CD14-positive monocyte (primary cell): Measurements from ENCODE around the gene PORCN. TPM values are rescaled to one million over a fixed set of nuclear protein-coding genes. Genes with fewer than 3 reads are reported as not detected.

Source experiments
- DNase-seq, 3 donors: peaks; one replicate each; pipeline ENCODE4 v3.0.0-alpha.2; 2011 to 2022
- H2AFZ ChIP-seq: 2 replicates; pipeline ENCODE4 v1.6.0; 2012; ENCODE audit warnings: mild to moderate bottlenecking, low read depth, low read length, inconsistent platforms; ENCODE audit not compliant: insufficient read depth, poor library complexity, severe bottlenecking
- H3K27ac ChIP-seq, 2 donors: 1 replicate in 1 of 2; 2 replicates in 1 of 2; pipeline ENCODE4 v1.5.1; 2012 to 2013; ENCODE audit warnings: low read length in 2 of 2, control low read depth in 1 of 2, inconsistent platforms in 1 of 2, low read depth in 1 of 2, mild to moderate bottlenecking in 1 of 2
- H3K27me3 ChIP-seq, 2 donors: one replicate each; pipeline versions ENCODE4 v1.6.0 to v1.6.1; 2011 to 2013; ENCODE audit warnings: low read length in 2 of 2; ENCODE audit not compliant: control insufficient read depth in 2 of 2, insufficient read depth in 2 of 2
- H3K36me3 ChIP-seq, 2 donors: replicated peaks in 1 of 2; 1 replicate in 1 of 2; 2 replicates in 1 of 2; pipeline versions ENCODE4 v1.5.1 to v1.6.1; 2012 to 2013; ENCODE audit warnings: low read length in 2 of 2, control low read depth in 1 of 2, inconsistent platforms in 1 of 2, mild to moderate bottlenecking in 1 of 2; ENCODE audit not compliant: insufficient read depth in 2 of 2, control insufficient read depth in 1 of 2
- H3K4me1 ChIP-seq, 2 donors: 1 replicate in 1 of 2; 2 replicates in 1 of 2; pipeline versions ENCODE4 v1.5.1 to v1.6.1; 2012 to 2013; ENCODE audit warnings: low read length in 2 of 2, control low read depth in 1 of 2, inconsistent platforms in 1 of 2, mild to moderate bottlenecking in 1 of 2, moderate library complexity in 1 of 2; ENCODE audit not compliant: insufficient read depth in 2 of 2, control insufficient read depth in 1 of 2
- H3K4me2 ChIP-seq: replicated peaks from 2 replicates; pipeline ENCODE3; 2012; ENCODE audit warnings: low read length, moderate library complexity, mild to moderate bottlenecking; ENCODE audit not compliant: poor library complexity, severe bottlenecking; ENCODE audit errors: extremely low read depth
- H3K4me3 ChIP-seq, 3 experiments: fragments of 200-600 bp in 1 of 3; sonication (generic) in 1 of 3; replicated peaks in 1 of 3; 1 replicate in 2 of 3; 2 replicates in 1 of 3; pipeline ENCODE4 v1.5.1; 2011 to 2013; ENCODE audit warnings: low read length in 3 of 3, mild to moderate bottlenecking in 3 of 3, control low read depth in 2 of 3, low read depth in 2 of 3, inconsistent platforms in 1 of 3, moderate library complexity in 1 of 3
- H3K79me2 ChIP-seq: 2 replicates; pipeline ENCODE4 v1.6.0; 2012; ENCODE audit warnings: mild to moderate bottlenecking, control low read depth, inconsistent platforms, low read length, moderate library complexity; ENCODE audit not compliant: insufficient read depth
- H3K9ac ChIP-seq: 2 replicates; pipeline ENCODE4 v1.6.0; 2017; ENCODE audit warnings: low read length, mild to moderate bottlenecking; ENCODE audit not compliant: insufficient read depth, poor library complexity, severe bottlenecking
- H3K9me3 ChIP-seq, 2 donors: replicated peaks in 1 of 2; 1 replicate in 1 of 2; 2 replicates in 1 of 2; pipeline versions ENCODE4 v1.5.1 to v1.6.1; 2012 to 2013; ENCODE audit warnings: low read length in 2 of 2, control low read depth in 1 of 2; ENCODE audit not compliant: control insufficient read depth in 1 of 2, insufficient read depth in 1 of 2
- H4K20me1 ChIP-seq: 2 replicates; pipeline ENCODE4 v1.6.0; 2012; ENCODE audit warnings: mild to moderate bottlenecking, low read length, control low read depth, moderate library complexity; ENCODE audit not compliant: insufficient read depth
- H3K27ac Mint-ChIP-seq, 7 donors: one replicate each; pipeline ENCODE4 v1.8.0; 2020; ENCODE audit warnings: mild to moderate bottlenecking in 7 of 7, mixed read lengths in 7 of 7, moderate library complexity in 6 of 7, inconsistent platforms in 2 of 7
- H3K27me3 Mint-ChIP-seq, 3 donors: one replicate each; pipeline ENCODE4 v1.8.0; 2021 to 2022; ENCODE audit warnings: low read depth in 3 of 3, mild to moderate bottlenecking in 3 of 3, mixed read lengths in 3 of 3, moderate library complexity in 3 of 3, inconsistent platforms in 1 of 3
- H3K36me3 Mint-ChIP-seq, 2 donors: one replicate each; pipeline ENCODE4 v1.8.0; 2020; ENCODE audit warnings: mixed read lengths in 2 of 2, inconsistent platforms in 1 of 2, mild to moderate bottlenecking in 1 of 2
- H3K4me1 Mint-ChIP-seq: one replicate; pipeline ENCODE4 v1.8.0; 2020; ENCODE audit warnings: mild to moderate bottlenecking, mixed read lengths
- H3K4me3 Mint-ChIP-seq, 2 donors: one replicate each; pipeline ENCODE4 v1.8.0; 2020; ENCODE audit warnings: mild to moderate bottlenecking in 2 of 2, mixed read lengths in 2 of 2, moderate library complexity in 1 of 2
- H3K9me3 Mint-ChIP-seq, 7 donors: one replicate each; pipeline ENCODE4 v1.8.0; 2020 to 2022; ENCODE audit warnings: mixed read lengths in 7 of 7, mild to moderate bottlenecking in 6 of 7, moderate library complexity in 6 of 7, inconsistent platforms in 2 of 7
- WGBS: methylation state at CpG from one replicate; pipeline ENCODE4 v1.1.5; 2013; ENCODE audit warnings: missing lambda C conversion rate; ENCODE audit not compliant: insufficient coverage; 5-methylcytosine and 5-hydroxymethylcytosine counted together
- intact Hi-C, 2 donors: fragments of 100-400 bp; cut with micrococcal nuclease; formaldehyde crosslinking; loops; one replicate each; pipeline versions ENCODE4 v1.15.0 to v1.15.1; 2023
- polyA plus RNA-seq, 3 donors: library from polyadenylated mRNA; depleted of rRNA in 1 of 3; unstranded in 2 of 3; stranded (reverse) in 1 of 3; fragments of 300-500 nt in 2 of 3; fragments of >200 nt in 1 of 3; fragmentation: Illumina TruSeq in 2 of 3; gene quantifications; 1 replicate in 2 of 3; 2 replicates in 1 of 3; pipeline ENCODE4 v1.2.3, GENCODE V29; 2012 to 2021
- TF ChIP-seq, protein P1 (sequence below): fragments of 200-600 bp; IDR thresholded peaks from one replicate; pipeline ENCODE4 v1.8.0; 2022; ENCODE audit warnings: antibody characterized with exemption, mild to moderate bottlenecking

The PORCN gene
- polyA plus RNA-seq, 3 donors, result 7.5 to 10.5 (median 7.8) TPM

DNA sequence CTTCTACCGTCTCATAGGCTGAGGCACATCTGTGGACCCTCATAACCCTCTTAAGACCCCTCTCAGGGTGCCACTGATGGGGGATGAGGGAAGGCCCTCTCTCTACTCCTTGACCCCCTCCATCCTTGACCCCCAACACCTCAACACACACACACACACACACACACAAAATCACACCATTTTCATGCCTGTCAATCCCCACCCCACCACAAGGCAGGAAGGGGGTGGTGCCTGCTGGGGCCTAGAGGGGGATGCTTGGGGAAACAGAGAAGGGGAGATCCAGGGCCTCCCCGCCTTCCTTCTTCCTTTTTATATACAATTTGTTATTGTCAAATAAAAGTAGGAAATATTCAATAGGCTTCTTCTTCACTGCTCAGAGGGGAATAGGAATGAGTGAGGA lies 11.7 kb downstream of the PORCN start:
- TF ChIP-seq, protein P1, sequence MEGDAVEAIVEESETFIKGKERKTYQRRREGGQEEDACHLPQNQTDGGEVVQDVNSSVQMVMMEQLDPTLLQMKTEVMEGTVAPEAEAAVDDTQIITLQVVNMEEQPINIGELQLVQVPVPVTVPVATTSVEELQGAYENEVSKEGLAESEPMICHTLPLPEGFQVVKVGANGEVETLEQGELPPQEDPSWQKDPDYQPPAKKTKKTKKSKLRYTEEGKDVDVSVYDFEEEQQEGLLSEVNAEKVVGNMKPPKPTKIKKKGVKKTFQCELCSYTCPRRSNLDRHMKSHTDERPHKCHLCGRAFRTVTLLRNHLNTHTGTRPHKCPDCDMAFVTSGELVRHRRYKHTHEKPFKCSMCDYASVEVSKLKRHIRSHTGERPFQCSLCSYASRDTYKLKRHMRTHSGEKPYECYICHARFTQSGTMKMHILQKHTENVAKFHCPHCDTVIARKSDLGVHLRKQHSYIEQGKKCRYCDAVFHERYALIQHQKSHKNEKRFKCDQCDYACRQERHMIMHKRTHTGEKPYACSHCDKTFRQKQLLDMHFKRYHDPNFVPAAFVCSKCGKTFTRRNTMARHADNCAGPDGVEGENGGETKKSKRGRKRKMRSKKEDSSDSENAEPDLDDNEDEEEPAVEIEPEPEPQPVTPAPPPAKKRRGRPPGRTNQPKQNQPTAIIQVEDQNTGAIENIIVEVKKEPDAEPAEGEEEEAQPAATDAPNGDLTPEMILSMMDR, result no peak
- intact Hi-C loops, result no loop called here
- no peak overlapping the region for H2AFZ ChIP-seq

DNA sequence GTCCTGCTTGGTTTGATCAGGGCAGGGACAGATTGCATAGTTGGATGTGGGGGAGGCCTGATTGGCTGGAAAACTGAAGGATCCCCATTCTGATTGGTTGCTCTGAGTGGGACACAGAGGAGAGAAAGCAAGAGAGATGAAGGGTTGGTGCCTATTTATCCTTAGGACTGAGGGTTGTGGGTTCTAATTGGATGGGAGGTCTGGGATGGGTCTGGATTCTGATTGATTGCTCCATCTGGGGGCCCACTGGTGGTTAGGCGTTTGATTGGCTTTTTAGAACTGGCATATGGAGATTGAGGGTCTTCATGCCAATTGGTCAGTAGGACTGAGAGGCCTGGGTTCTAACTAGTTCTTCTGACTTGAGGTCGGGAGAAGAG lies 12.2 kb downstream of the PORCN start:
- no peaks in the 10 kb centered on the region for H3K27me3 ChIP-seq
- peaks cover 13 to 22% of the 10 kb centered on the region in 2 donors for H3K4me1 ChIP-seq
- H3K36me3 Mint-ChIP-seq, result peaks cover 2 to 6% of the 10 kb centered on the region in 2 donors
- peaks cover 15% of the 10 kb centered on the region for H3K79me2 ChIP-seq
- H3K4me1 Mint-ChIP-seq, result peaks cover 20% of the 10 kb centered on the region
- intact Hi-C loops, result no loop called here
- H4K20me1 ChIP-seq, result no peaks in the 10 kb centered on the region
- H3K4me3 ChIP-seq, result peak overlapping the region; percentile 53 to 82 (median 66)
- H3K9ac ChIP-seq, result no peak overlapping the region
- H3K4me3 Mint-ChIP-seq, result peak overlapping the region; percentile 87 to 94
- peak overlapping the region in 5 of 7 donors; percentile 33 to 94 (median 63) for H3K27ac Mint-ChIP-seq
- no peak for DNase-seq
- H3K9me3 ChIP-seq, result no peaks in the 10 kb centered on the region
- H3K36me3 ChIP-seq, result no peaks in the 10 kb centered on the region
- WGBS, result 42% methylated on average over 2 of the region's 2 CpGs
- H3K27ac ChIP-seq, result no peak overlapping the region
- TF ChIP-seq, protein P1, result no peak
- H3K4me2 ChIP-seq, result peak overlapping the region; percentile 77
- peaks cover 0 to 3% (median 0%) of the 10 kb centered on the region in 3 donors for H3K27me3 Mint-ChIP-seq
- peak overlapping the region; percentile 74 for H2AFZ ChIP-seq
- peaks cover 0 to 13% (median 2%) of the 10 kb centered on the region in 7 donors for H3K9me3 Mint-ChIP-seq

More for the DNA sequence above, 11.7 kb downstream of the PORCN start:
- Mint-ChIP-seq H3K27me3 (peaks cover 0 to 3% (median 0%) of the 10 kb centered on the region in 3 donors), H3K36me3 (peaks cover 2 to 9% of the 10 kb centered on the region in 2 donors), H3K9me3 (peaks cover 0 to 13% (median 2%) of the 10 kb centered on the region in 7 donors), H3K4me1 (peaks cover 20% of the 10 kb centered on the region), H3K27ac (peak overlapping the region in 3 of 7 donors; percentile 22 to 94 (median 23)), H3K4me3 (peak overlapping the region in 1 of 2 donors; percentile 65)
- no peaks in the 10 kb centered on the region for H3K27me3 ChIP-seq
- peaks cover 13 to 22% of the 10 kb centered on the region in 2 donors for H3K4me1 ChIP-seq
- no peaks in the 10 kb centered on the region for H3K9me3 ChIP-seq
- H3K4me3 ChIP-seq, result no peak overlapping the region
- H4K20me1 ChIP-seq, result no peaks in the 10 kb centered on the region
- H3K4me2 ChIP-seq, result no peak overlapping the region
- no peaks in the 10 kb centered on the region for H3K36me3 ChIP-seq
- H3K79me2 ChIP-seq, result peaks cover 15% of the 10 kb centered on the region
- DNase-seq, result no peak
- H3K27ac ChIP-seq, result no peak overlapping the region
- no peak overlapping the region for H3K9ac ChIP-seq
- no CpG with 5 or more reads among the region's 2 CpGs for WGBS
